Karpas-422 (cell line): ENCODE results near the gene CHRNB2. TPM values are rescaled to one million over a fixed set of nuclear protein-coding genes. Genes with fewer than 3 reads are reported as not detected.

Experiments
- DNase-seq: peaks from one replicate; pipeline ENCODE4 v3.0.0-alpha.2; 2015
- H2AFZ ChIP-seq: fragments of 200-600 bp; sonication (generic); 2 replicates; pipeline ENCODE4 v1.6.1; 2014; ENCODE audit warnings: antibody characterized with exemption, low read length, mixed read lengths
- H3K27ac ChIP-seq: fragments of 200-600 bp; sonication (generic); 2 replicates; pipeline ENCODE4 v1.5.1; 2014; ENCODE audit warnings: mild to moderate bottlenecking, low read length, moderate library complexity
- H3K27me3 ChIP-seq: fragments of 200-600 bp; sonication (generic); 2 replicates; pipeline ENCODE4 v1.6.1; 2014; ENCODE audit warnings: low read length, mixed read lengths
- H3K36me3 ChIP-seq: fragments of 200-600 bp; sonication (generic); 2 replicates; pipeline ENCODE4 v1.6.1; 2014; ENCODE audit warnings: low read length, mixed read lengths; ENCODE audit not compliant: insufficient read depth
- H3K4me1 ChIP-seq: fragments of 200-600 bp; sonication (generic); 2 replicates; pipeline ENCODE4 v1.6.1; 2014; ENCODE audit warnings: mild to moderate bottlenecking, low read length, mixed read lengths
- H3K4me2 ChIP-seq: fragments of 200-600 bp; sonication (generic); 2 replicates; pipeline ENCODE4 v1.6.1; 2014; ENCODE audit warnings: low read length, low read depth, mild to moderate bottlenecking; ENCODE audit not compliant: poor library complexity, severe bottlenecking
- H3K4me3 ChIP-seq: fragments of 200-600 bp; sonication (generic); 2 replicates; pipeline ENCODE4 v1.5.1; 2014; ENCODE audit warnings: mild to moderate bottlenecking, antibody characterized with exemption, low read length, mixed read lengths
- H3K79me2 ChIP-seq: fragments of 200-600 bp; sonication (generic); 2 replicates; pipeline ENCODE4 v1.6.1; 2014; ENCODE audit warnings: mild to moderate bottlenecking, low read length, mixed read lengths
- H3K9ac ChIP-seq: fragments of 200-600 bp; sonication (generic); 2 replicates; pipeline ENCODE4 v1.6.0; 2014; ENCODE audit warnings: low read length
- H3K9me2 ChIP-seq: fragments of 200-600 bp; sonication (generic), shearing (Covaris generic); replicated peaks from 2 replicates; pipeline ENCODE4 v1.6.0; 2014; ENCODE audit warnings: mild to moderate bottlenecking, low read length, moderate library complexity; ENCODE audit not compliant: insufficient read depth
- H3K9me3 ChIP-seq: fragments of 300-700, 200-600 bp; sonication (generic); 2 replicates; pipeline ENCODE4 v1.6.1; 2014; ENCODE audit warnings: low read length, mixed read lengths
- H4K20me1 ChIP-seq: fragments of 200-600 bp; sonication (generic); 2 replicates; pipeline ENCODE4 v1.6.1; 2014; ENCODE audit warnings: mild to moderate bottlenecking, antibody characterized with exemption, low read length, low read depth; ENCODE audit not compliant: insufficient read depth
- total RNA-seq: library from RNA; depleted of rRNA; stranded (reverse); fragments of >200 nt; shearing (Covaris generic); gene quantifications from 2 replicates; pipeline ENCODE4 v1.2.3, GENCODE V29; 2014; ENCODE audit warnings: low replicate concordance

Gene CHRNB2
- total RNA-seq, 1 experiment from 2014 or later: 0.48 TPM

DNA sequence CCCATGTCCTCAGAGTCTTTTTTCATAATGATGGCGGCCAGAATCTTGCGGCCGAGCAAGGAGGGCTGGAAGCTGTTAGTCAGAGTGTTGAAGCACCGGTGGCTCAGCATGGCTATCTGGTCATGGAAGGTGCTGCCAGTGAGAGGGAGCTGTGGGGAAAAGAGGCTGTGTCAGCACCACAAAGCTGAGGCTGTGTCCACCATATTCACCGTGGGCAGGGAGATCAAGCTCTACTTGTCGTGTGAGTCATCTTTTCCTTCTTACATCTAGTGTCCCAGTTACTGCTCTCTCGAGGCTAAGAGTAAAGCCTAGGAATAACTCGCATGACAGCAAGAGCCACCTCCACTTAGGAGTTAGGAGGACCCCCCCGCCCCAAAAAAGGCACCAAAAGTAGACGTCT lies 22.2 kb downstream of the CHRNB2 start:
- H4K20me1 ChIP-seq: peaks cover 4% of the 10 kb centered on the region; the same call in 1 of the 2 replicates
- no peak overlapping the region for H3K4me3 ChIP-seq
- H3K4me1 ChIP-seq: peaks cover 4% of the 10 kb centered on the region; the same call in 1 of the 2 replicates
- H3K9me2 ChIP-seq: no peaks in the 10 kb centered on the region
- no peak overlapping the region for H3K4me2 ChIP-seq
- peaks cover 65% of the 10 kb centered on the region for H3K36me3 ChIP-seq
- H2AFZ ChIP-seq: no peak overlapping the region
- DNase-seq: no peak
- H3K27me3 ChIP-seq: no peaks in the 10 kb centered on the region
- no peak overlapping the region for H3K9ac ChIP-seq
- H3K27ac ChIP-seq: no peak overlapping the region
- no peaks in the 10 kb centered on the region for H3K9me3 ChIP-seq
- peaks cover 18% of the 10 kb centered on the region for H3K79me2 ChIP-seq

DNA sequence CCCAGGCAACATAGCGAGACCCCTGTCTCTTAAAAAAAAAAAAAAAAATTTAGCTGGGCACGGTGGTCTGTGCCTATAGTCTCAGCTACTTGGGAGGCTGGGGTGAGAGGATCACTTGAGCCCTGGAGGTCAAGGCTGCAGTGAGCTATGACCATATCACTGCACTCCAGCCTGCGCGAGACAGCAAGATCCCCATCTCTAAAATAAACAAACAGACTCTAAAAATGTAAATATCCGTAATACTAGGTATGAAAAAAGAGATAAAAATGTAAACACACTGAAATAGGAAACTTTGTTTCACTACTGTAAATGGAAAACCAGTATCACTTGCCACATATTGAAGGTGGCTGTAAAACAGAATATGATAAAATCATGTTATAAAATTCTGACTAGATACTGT lies 23.2 kb downstream of the CHRNB2 start:
- Histone ChIP-seq H3K79me2 (peaks cover 24% of the 10 kb centered on the region), H3K9me3 (no peaks in the 10 kb centered on the region), H3K4me2 (no peak overlapping the region), H3K9me2 (no peaks in the 10 kb centered on the region), H3K27me3 (no peaks in the 10 kb centered on the region), H3K4me3 (no peak overlapping the region), H4K20me1 (peaks cover 4% of the 10 kb centered on the region; the same call in 1 of the 2 replicates), H3K9ac (no peak overlapping the region), H3K27ac (no peak overlapping the region), H3K36me3 (peaks cover 62% of the 10 kb centered on the region), H2AFZ (no peak overlapping the region), H3K4me1 (no peaks in the 10 kb centered on the region)
- no peak for DNase-seq

DNA sequence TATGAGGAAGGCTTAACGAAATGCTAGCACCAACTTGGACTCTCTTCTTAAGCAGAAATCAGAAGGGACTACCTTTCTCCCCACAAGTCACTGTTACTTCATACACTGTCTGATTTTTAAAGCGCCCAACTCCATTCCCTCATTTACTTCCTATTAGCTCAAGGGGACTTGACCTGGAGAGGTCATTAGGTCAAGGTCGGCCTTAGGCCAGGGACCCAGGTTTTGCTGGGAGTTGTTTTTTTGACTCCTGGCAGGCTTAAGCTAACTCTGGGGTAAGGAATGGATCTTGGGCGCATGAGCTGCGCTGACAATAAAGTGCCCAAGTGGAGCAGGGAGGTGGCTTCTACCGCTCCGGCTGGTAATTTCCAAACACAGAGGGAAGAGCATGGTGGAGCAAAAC lies 23.6 kb downstream of the CHRNB2 start:
- no peak overlapping the region for H3K27ac ChIP-seq
- H3K4me1 ChIP-seq: no peaks in the 10 kb centered on the region
- no peaks in the 10 kb centered on the region for H3K27me3 ChIP-seq
- peaks cover 61% of the 10 kb centered on the region for H3K36me3 ChIP-seq
- peaks cover 27% of the 10 kb centered on the region for H3K79me2 ChIP-seq
- H2AFZ ChIP-seq: no peak overlapping the region
- H3K9ac ChIP-seq: no peak overlapping the region
- no peak for DNase-seq
- H3K4me3 ChIP-seq: no peak overlapping the region
- no peaks in the 10 kb centered on the region for H3K9me3 ChIP-seq
- H4K20me1 ChIP-seq: peaks cover 4% of the 10 kb centered on the region; the same call in 1 of the 2 replicates
- H3K9me2 ChIP-seq: no peaks in the 10 kb centered on the region
- H3K4me2 ChIP-seq: no peak overlapping the region

DNA sequence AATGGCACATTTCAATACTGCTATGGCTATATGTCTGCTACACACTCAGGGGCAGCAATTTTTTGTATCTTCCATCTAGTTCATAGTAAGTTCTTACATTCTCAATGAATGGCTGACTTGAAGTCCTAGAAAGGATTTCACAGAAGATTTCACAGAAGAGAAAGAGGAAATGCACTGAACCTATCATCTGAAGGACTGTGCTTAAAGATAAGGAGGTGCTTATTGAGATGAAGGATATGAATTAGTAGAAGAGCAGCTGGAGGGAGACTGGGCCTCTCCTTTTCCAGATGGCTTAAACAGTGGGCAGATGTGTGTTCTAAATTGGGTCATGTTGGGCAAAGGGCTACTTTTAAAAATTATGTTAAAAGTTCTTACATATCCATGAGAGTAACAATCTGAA lies 25.8 kb downstream of the CHRNB2 start:
- H3K9me3 ChIP-seq: no peaks in the 10 kb centered on the region
- no peak overlapping the region for H3K4me3 ChIP-seq
- H2AFZ ChIP-seq: no peak overlapping the region
- no peaks in the 10 kb centered on the region for H3K9me2 ChIP-seq
- no peak overlapping the region for H3K27ac ChIP-seq
- H3K9ac ChIP-seq: no peak overlapping the region
- no peaks in the 10 kb centered on the region for H3K4me1 ChIP-seq
- no peak overlapping the region for H3K4me2 ChIP-seq
- peaks cover 56% of the 10 kb centered on the region for H3K36me3 ChIP-seq
- DNase-seq: no peak
- 0 out of 2 replicates have a peak, but pooled peaks cover 3% of the 10 kb centered on the region for H4K20me1 ChIP-seq
- no peaks in the 10 kb centered on the region for H3K27me3 ChIP-seq
- H3K79me2 ChIP-seq: peaks cover 39% of the 10 kb centered on the region

DNA sequence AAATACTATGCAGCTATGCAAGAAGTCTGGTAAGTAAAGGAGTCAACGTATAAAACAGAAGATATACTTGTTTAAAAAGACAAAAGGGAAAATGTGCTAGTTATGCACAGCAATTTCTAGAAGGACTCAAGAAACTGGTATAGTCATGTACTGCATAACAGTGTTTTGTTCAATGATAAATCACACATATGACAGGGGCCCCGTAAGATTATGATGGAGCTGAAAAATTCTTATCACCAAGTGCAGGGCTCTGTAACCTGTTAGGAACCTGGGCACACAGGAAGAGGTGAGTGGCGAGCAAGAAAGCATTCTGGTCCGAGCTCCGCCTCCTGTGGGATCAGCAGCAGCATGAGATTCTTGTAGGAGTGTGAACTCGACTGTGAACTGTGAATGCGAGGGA lies 27.2 kb downstream of the CHRNB2 start:
- H3K27ac ChIP-seq: no peak overlapping the region
- H3K9me2 ChIP-seq: no peaks in the 10 kb centered on the region
- H3K27me3 ChIP-seq: no peaks in the 10 kb centered on the region
- peaks cover 16% of the 10 kb centered on the region for H4K20me1 ChIP-seq
- peaks cover 53% of the 10 kb centered on the region for H3K79me2 ChIP-seq
- no peaks in the 10 kb centered on the region for H3K9me3 ChIP-seq
- DNase-seq: no peak
- H3K4me2 ChIP-seq: no peak overlapping the region
- H3K4me1 ChIP-seq: no peaks in the 10 kb centered on the region
- H3K4me3 ChIP-seq: no peak overlapping the region
- H3K36me3 ChIP-seq: peaks cover 61% of the 10 kb centered on the region
- no peak overlapping the region for H3K9ac ChIP-seq
- H2AFZ ChIP-seq: no peak overlapping the region

DNA sequence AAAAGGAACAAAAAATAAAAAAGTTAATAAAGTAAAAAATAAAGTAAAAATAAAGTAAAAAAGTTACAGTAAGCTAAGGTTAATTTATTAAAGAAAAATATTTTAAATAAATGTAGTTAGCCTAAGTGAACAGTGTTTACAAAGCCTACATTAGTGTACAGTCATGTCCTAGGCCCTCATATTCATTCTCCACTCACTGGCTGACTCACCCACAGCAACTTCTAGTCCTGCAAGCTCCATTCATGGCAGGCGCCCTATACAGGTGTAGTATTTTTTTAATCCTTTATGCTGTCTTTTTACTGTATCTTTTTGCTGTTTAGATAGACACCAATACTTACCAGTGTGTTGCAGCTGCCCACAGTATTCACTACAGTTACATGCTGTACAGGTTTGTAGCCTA lies 28.0 kb downstream of the CHRNB2 start:
- Histone ChIP-seq H3K27me3 (no peaks in the 10 kb centered on the region), H3K4me3 (no peak overlapping the region), H3K9ac (no peak overlapping the region), H3K9me3 (no peaks in the 10 kb centered on the region), H3K36me3 (peaks cover 57% of the 10 kb centered on the region), H4K20me1 (peaks cover 18% of the 10 kb centered on the region), H3K4me2 (no peak overlapping the region), H3K79me2 (peaks cover 57% of the 10 kb centered on the region), H2AFZ (no peak overlapping the region), H3K4me1 (no peaks in the 10 kb centered on the region), H3K9me2 (no peaks in the 10 kb centered on the region), H3K27ac (no peak overlapping the region)
- DNase-seq: no peak

DNA sequence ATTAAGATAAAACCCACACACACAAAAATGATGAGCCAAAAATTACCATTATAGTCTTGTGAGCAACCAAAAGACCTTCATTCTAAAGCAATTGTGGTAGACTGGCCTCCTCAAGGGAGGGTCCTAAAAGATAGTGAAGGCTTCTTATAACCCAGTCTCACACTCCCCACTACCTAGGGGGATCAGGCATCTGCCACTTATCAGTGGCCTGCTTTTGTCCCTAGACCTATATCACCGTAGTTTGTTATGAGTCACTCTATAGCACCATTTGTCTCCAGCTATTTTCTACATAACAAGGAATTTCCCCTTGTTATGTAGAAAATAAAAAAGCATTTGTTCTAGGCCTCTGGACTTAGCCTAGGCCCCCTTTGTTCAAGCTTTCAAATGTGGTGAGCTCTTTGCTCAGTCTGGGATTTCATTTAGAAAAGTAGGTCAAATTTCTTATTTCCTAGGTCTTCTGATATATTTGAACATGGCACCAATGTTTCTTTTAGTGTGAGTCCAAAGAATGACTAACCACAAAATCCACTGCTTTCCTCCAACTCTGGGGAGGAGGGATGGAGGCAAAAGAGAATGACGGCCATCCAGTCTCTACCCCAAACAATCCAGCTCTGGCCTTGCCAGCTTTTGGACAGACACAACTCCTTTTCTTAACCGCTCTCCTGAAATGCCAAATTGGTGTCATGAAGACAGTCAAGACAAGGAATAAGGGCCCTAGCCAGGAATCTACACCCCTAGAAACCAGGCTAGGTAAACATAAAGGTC lies 31.5 kb downstream of the CHRNB2 start:
- Histone ChIP-seq H3K4me3 (no peak overlapping the region), H3K9ac (no peak overlapping the region), H3K9me2 (no peaks in the 10 kb centered on the region), H4K20me1 (peaks cover 45% of the 10 kb centered on the region), H3K4me1 (peaks cover 5% of the 10 kb centered on the region), H3K27ac (no peak overlapping the region), H3K79me2 (peaks cover 78% of the 10 kb centered on the region), H3K27me3 (no peaks in the 10 kb centered on the region), H3K36me3 (peaks cover 64% of the 10 kb centered on the region), H3K9me3 (no peaks in the 10 kb centered on the region), H2AFZ (no peak overlapping the region), H3K4me2 (no peak overlapping the region)
- no peak for DNase-seq

DNA sequence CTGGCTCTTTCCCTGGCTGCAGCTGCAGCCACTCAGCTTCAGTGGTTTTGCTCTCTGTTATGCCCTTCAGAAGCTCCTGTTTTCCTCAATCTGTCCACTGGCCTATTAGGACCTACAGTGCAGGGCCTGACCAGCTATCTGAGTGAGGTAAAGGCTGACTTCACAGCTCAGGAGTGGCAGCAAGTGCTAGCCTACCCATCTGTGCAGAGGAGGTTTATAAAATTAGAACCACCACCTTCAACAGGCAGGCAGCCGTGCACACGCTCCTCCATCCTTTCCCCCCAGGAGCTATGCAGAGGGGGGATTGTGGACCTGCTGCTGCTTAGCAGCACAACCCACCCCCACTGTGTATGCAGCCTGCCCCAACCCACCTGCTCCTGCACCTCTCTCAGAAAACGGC lies 32.1 kb downstream of the CHRNB2 start:
- Histone ChIP-seq H3K4me1 (peaks cover 11% of the 10 kb centered on the region), H3K4me2 (no peak overlapping the region), H4K20me1 (peaks cover 50% of the 10 kb centered on the region), H3K27me3 (no peaks in the 10 kb centered on the region), H3K27ac (no peak overlapping the region), H3K36me3 (peaks cover 58% of the 10 kb centered on the region), H3K9ac (no peak overlapping the region), H2AFZ (no peak overlapping the region), H3K79me2 (peaks cover 80% of the 10 kb centered on the region), H3K4me3 (no peak overlapping the region), H3K9me3 (no peaks in the 10 kb centered on the region), H3K9me2 (no peaks in the 10 kb centered on the region)
- DNase-seq: no peak
